Tibial artery (tissue), 4 donors: ENCODE data around the gene ROCK2.

Experiments used
- DNase-seq, 2 donors: peaks; one replicate each; pipeline ENCODE4 v3.0.0-alpha.2; 2019
- H3K27ac ChIP-seq, 2 donors: fragments of 200-600 bp; sonication (generic) in 1 of 2; 1 replicate in 1 of 2; 2 replicates in 1 of 2; pipeline ENCODE4 v1.5.1; 2018 to 2019; ENCODE audit warnings: mild to moderate bottlenecking in 1 of 2
- H3K27me3 ChIP-seq, 2 donors: fragments of 200-600 bp; sonication (generic) in 1 of 2; one replicate each; pipeline versions ENCODE4 v1.5.1 to v1.6.0; 2016 to 2019
- H3K36me3 ChIP-seq, 3 donors: fragments of 200-600 bp; sonication (generic) in 2 of 3; one replicate each; pipeline ENCODE4 v1.5.1; 2016 to 2019; ENCODE audit warnings: mild to moderate bottlenecking in 2 of 3
- H3K4me1 ChIP-seq, 4 donors: fragments of 200-600 bp; sonication (generic) in 2 of 4; 1 replicate in 3 of 4; 2 replicates in 1 of 4; pipeline ENCODE4 v1.5.1; 2016 to 2019
- H3K4me3 ChIP-seq, 2 donors: fragments of 200-600 bp; sonication (generic) in 1 of 2; 1 replicate in 1 of 2; 2 replicates in 1 of 2; pipeline ENCODE4 v1.5.1; 2018 to 2019; ENCODE audit warnings: mild to moderate bottlenecking in 2 of 2
- H3K9me3 ChIP-seq, 3 donors: fragments of 200-600 bp; sonication (generic) in 1 of 3; one replicate each; pipeline ENCODE4 v1.5.1; 2016 to 2019
- intact Hi-C: fragments of 100-400 bp; cut with DNase I; formaldehyde crosslinking; loops from one replicate; pipeline ENCODE4 v1.15.0; 2023; ENCODE audit warnings: low total_unique reads
- TF ChIP-seq, protein P1 (sequence below), 2 experiments: fragments of 200-600 bp in 1 of 2; fragments of 450-650 bp in 1 of 2; IDR thresholded peaks; one replicate each; pipeline ENCODE4 v1.5.1; 2017 to 2019; ENCODE audit warnings: antibody characterized with exemption in 2 of 2, mild to moderate bottlenecking in 1 of 2, moderate library complexity in 1 of 2

ROCK2 gene

DNA sequence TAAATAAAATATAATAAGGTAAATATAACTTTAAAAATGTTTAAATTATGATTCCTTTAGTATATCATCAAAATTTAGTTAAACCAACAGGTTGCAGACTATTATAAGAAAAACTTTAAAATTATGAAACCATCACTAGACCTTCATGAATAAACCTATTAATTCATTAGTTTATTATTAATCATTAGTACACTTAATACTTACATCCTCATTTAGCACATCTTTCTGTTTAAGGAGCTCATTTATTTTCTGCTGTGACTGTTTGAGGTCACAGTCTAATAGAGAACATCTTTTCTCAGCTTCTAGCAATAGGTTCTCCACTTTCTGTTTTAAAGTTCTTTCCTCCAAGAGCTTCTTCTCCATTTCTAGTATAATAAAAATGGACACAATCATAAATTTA is 136.4 kb downstream of the ROCK2 start:
- intact Hi-C loops: no loop called here

DNA sequence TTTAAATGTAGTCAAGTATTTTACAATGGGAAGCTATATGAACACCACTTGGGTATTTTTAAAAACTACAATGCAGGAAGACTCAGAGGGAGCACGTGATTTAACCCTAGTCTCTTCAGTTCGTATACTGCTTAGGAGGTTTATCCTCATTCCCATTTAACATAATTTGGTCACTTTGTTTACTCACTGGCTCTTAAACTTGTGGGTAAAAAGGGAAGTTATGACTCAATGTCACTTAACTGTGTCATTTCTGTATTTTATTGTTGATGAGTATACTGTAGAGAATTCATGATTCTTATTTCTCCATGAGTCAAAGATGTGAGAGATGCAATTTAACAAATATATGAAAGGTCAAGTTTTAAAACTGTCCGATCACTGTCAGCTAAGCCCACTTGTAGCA is 141.0 kb downstream of the ROCK2 start:
- Histone ChIP-seq H3K4me3 (no peak overlapping the region), H3K27ac (no peak overlapping the region)

More for the DNA sequence above, 136.4 kb downstream of the ROCK2 start:
- H3K27me3 ChIP-seq: no peaks in the 10 kb centered on the region
- peaks cover 0 to 4% (median 0%) of the 10 kb centered on the region in 4 donors for H3K4me1 ChIP-seq
- H3K27ac ChIP-seq: no peak overlapping the region
- H3K4me3 ChIP-seq: no peak overlapping the region
- TF ChIP-seq, protein P1, sequence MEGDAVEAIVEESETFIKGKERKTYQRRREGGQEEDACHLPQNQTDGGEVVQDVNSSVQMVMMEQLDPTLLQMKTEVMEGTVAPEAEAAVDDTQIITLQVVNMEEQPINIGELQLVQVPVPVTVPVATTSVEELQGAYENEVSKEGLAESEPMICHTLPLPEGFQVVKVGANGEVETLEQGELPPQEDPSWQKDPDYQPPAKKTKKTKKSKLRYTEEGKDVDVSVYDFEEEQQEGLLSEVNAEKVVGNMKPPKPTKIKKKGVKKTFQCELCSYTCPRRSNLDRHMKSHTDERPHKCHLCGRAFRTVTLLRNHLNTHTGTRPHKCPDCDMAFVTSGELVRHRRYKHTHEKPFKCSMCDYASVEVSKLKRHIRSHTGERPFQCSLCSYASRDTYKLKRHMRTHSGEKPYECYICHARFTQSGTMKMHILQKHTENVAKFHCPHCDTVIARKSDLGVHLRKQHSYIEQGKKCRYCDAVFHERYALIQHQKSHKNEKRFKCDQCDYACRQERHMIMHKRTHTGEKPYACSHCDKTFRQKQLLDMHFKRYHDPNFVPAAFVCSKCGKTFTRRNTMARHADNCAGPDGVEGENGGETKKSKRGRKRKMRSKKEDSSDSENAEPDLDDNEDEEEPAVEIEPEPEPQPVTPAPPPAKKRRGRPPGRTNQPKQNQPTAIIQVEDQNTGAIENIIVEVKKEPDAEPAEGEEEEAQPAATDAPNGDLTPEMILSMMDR (IDR thresholded peaks at IDR 0.05): no peak
- DNase-seq: no peak
- peaks cover 25 to 53% (median 50%) of the 10 kb centered on the region in 3 donors for H3K36me3 ChIP-seq
- no peaks in the 10 kb centered on the region for H3K9me3 ChIP-seq

DNA sequence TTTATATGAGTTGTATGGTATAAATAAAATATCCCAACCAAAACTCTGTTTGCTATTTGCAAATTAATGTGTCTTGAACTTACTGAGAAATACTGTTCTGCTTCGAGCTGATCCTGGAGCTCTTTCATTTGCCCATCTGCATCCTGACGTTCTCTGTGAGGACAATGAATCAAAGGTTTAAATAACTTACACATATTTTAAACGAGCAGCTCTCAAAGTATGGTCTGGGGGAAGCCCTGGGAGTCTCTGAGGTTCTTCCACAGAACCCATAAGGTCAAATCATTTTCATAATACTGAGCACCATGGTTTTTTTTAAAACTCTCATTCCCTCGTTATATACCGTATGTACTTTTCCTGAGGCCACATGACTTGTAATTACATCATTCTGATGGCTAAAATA is 142.5 kb downstream of the ROCK2 start:
- H3K4me3 ChIP-seq: no peak overlapping the region
- peaks cover 37 to 63% (median 50%) of the 10 kb centered on the region in 3 donors for H3K36me3 ChIP-seq
- intact Hi-C loops: no loop called here

More for the DNA sequence above, 141.0 kb downstream of the ROCK2 start:
- H3K9me3 ChIP-seq: no peaks in the 10 kb centered on the region
- no peaks in the 10 kb centered on the region for H3K27me3 ChIP-seq
- TF ChIP-seq, protein P1 (IDR thresholded peaks at IDR 0.05): no peak
- intact Hi-C loops: no loop called here
- peaks cover 34 to 59% (median 43%) of the 10 kb centered on the region in 3 donors for H3K36me3 ChIP-seq
- H3K4me1 ChIP-seq: peaks cover 0 to 4% (median 0%) of the 10 kb centered on the region in 4 donors
- no peak for DNase-seq

DNA sequence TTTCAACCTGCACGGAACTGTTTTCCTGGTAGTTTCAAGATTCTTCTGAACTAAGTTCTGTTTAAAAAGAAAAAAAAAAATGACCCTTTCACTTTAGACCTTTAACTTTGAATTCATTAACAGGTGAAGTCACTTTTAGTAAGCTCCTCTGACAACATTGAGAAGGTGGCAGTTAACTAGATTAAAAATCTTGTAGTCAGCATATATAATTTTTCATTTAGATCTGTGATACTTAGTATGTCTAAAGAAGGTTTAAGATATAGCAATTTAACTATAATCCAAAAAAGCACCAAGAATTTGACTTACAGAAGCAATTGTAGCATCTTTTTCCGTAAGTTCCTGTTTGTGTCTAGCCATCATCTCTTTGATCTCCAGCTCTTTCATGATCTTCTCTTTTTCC is 143.8 kb downstream of the ROCK2 start:
- Histone ChIP-seq H3K27me3 (no peaks in the 10 kb centered on the region), H3K27ac (no peak overlapping the region), H3K36me3 (peaks cover 46 to 71% (median 55%) of the 10 kb centered on the region in 3 donors), H3K9me3 (no peaks in the 10 kb centered on the region), H3K4me3 (no peak overlapping the region), H3K4me1 (peaks cover 0 to 4% (median 0%) of the 10 kb centered on the region in 4 donors)
- TF ChIP-seq, protein P1 (IDR thresholded peaks at IDR 0.05): no peak
- no peak for DNase-seq
- intact Hi-C loops: no loop called here

More for the DNA sequence above, 142.5 kb downstream of the ROCK2 start:
- Histone ChIP-seq H3K27ac (no peak overlapping the region), H3K4me1 (peaks cover 0 to 4% (median 0%) of the 10 kb centered on the region in 4 donors), H3K27me3 (no peaks in the 10 kb centered on the region), H3K9me3 (no peaks in the 10 kb centered on the region)
- DNase-seq: no peak
- TF ChIP-seq, protein P1 (IDR thresholded peaks at IDR 0.05): no peak

DNA sequence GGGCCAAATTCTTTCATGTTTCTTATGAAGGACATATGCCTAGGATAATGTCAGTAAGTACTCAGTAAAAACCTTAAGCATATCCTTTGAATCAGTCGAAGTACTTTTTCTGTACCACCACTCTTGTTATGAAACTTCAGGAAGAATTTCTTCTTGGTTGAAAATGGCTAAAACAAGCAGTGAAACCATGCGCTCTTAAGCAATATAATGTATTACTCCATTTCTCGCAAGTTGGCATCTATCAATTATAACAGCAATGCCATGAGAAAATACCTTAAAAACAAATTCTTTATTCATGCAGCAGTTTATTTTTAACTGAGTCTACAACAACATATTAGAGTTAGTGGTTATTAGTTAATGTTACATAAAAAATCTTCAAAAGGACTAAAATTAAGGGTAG is 148.2 kb downstream of the ROCK2 start:
- Histone ChIP-seq H3K27me3 (no peaks in the 10 kb centered on the region), H3K27ac (no peak overlapping the region), H3K9me3 (no peaks in the 10 kb centered on the region), H3K36me3 (peaks cover 60 to 92% (median 72%) of the 10 kb centered on the region in 3 donors), H3K4me1 (no peaks in the 10 kb centered on the region), H3K4me3 (no peak overlapping the region)
- TF ChIP-seq, protein P1 (IDR thresholded peaks at IDR 0.05): no peak
- intact Hi-C loops: no loop called here
- DNase-seq: no peak

DNA sequence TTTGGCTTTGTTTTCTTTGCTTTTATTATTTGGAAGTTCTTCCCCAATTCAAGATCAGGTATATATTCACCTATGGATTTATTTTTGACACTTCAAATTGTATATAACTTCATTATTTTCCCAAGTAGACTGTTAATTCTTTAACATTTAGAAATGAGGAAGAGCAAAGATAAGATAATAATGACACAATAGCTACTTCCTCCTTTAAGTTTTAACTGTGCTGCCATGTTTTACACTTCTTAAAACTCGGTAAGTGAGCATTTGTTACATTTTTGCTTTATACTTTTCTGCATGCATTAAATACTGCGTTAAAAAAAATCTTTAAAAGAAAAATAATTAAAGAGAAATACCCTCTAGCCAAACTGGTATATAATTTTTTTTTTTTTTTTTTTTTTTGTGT is 156.7 kb downstream of the ROCK2 start:
- Histone ChIP-seq H3K27me3 (no peaks in the 10 kb centered on the region), H3K27ac (no peak overlapping the region), H3K4me1 (no peaks in the 10 kb centered on the region), H3K36me3 (peaks cover 39 to 70% (median 55%) of the 10 kb centered on the region in 3 donors), H3K4me3 (no peak overlapping the region), H3K9me3 (no peaks in the 10 kb centered on the region)
- TF ChIP-seq, protein P1 (IDR thresholded peaks at IDR 0.05): no peak
- DNase-seq: no peak
- intact Hi-C loops: loop anchor here (10.0 kb wide), 1 partner anchor 53 kb away; a partner anchor contains a TSS
